HepG2 (cell line): ENCODE results near the gene HEPN1.

ENCODE experiments used
- GABPA ChIP-seq, 2 experiments: IDR thresholded peaks; 2 replicates each; pipeline ENCODE4 v1.6.1; 2011 to 2016; ENCODE audit warnings: low read depth in 2 of 2, low read length in 1 of 2, missing biosample characterization in 1 of 2, missing genetic modification characterization in 1 of 2
- KDM1A ChIP-seq: IDR thresholded peaks from 2 replicates; pipeline ENCODE4 v1.6.1; 2016; ENCODE audit warnings: missing compliant biosample characterization
- TBL1XR1 ChIP-seq: fragments of 150-350 bp; IDR thresholded peaks from 2 replicates; pipeline ENCODE4 v1.6.1; 2014; ENCODE audit warnings: borderline replicate concordance, low read length; ENCODE audit not compliant: partially characterized antibody
- ZNF143 ChIP-seq: sonication (generic); formaldehyde crosslinking; IDR thresholded peaks from 2 replicates; pipeline ENCODE4 v1.4.0; 2020; ENCODE audit warnings: missing genetic modification reagents
- ZNF24 ChIP-seq: fragments of 450-650 bp; IDR thresholded peaks from 2 replicates; pipeline ENCODE4 v1.6.1; 2017; ENCODE audit warnings: antibody characterized with exemption, mild to moderate bottlenecking
- ZNF775 ChIP-seq: sonication (generic); formaldehyde crosslinking; IDR thresholded peaks from 2 replicates; pipeline ENCODE4 v1.4.0; 2020; ENCODE audit warnings: missing genetic modification reagents, mild to moderate bottlenecking, moderate library complexity, borderline replicate concordance
- TF ChIP-seq, protein P1 (sequence below): sonication (generic); formaldehyde crosslinking; IDR thresholded peaks from 2 replicates; pipeline ENCODE4 v1.4.0; 2020; ENCODE audit warnings: low read depth, mild to moderate bottlenecking, missing genetic modification reagents

DNA sequence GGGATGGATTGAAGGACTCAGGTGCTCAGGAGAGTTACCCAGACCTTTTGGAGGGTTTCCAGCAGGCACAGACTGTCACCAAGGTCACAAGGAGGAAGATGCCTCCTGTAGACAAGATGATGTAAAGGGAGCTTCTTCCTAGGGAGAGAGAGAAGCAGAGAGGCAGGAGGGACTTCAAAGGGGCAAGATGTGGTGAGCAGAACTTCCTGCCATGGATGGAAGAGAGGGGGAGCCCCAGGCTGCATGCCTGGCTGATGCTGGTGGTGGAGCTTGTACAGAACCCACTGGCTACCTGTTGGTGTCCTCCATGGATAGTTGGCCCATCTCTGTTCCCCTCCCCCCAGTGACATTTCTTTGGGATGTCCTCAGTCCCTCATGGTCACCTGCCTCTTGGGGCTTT is 4.2 kb downstream of the HEPN1 start:
- TF ChIP-seq, protein P1, sequence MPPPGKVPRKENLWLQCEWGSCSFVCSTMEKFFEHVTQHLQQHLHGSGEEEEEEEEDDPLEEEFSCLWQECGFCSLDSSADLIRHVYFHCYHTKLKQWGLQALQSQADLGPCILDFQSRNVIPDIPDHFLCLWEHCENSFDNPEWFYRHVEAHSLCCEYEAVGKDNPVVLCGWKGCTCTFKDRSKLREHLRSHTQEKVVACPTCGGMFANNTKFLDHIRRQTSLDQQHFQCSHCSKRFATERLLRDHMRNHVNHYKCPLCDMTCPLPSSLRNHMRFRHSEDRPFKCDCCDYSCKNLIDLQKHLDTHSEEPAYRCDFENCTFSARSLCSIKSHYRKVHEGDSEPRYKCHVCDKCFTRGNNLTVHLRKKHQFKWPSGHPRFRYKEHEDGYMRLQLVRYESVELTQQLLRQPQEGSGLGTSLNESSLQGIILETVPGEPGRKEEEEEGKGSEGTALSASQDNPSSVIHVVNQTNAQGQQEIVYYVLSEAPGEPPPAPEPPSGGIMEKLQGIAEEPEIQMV: no peak
- TF ChIP-seq ZNF775 (CRISPR knock-in tag) (no peak), TBL1XR1 (no peak), GABPA (IDR thresholded peaks at IDR 0.05; ENCODE audit: low read depth, low read length) (no peak), GABPA (CRISPR knock-in tag; IDR thresholded peaks at IDR 0.05; ENCODE audit: low read depth) (no peak), ZNF24 (no peak), ZNF143 (CRISPR knock-in tag) (no peak), KDM1A (CRISPR knock-in tag) (no peak)
